NCI-H187 (cell line): ENCODE results near the gene ARHGAP45.

Experiments
- DNase-seq, 2 experiments: peaks; one replicate each; lab custom pipeline; 2025; lab: John Stamatoyannopoulos, UW

Gene ARHGAP45

DNA sequence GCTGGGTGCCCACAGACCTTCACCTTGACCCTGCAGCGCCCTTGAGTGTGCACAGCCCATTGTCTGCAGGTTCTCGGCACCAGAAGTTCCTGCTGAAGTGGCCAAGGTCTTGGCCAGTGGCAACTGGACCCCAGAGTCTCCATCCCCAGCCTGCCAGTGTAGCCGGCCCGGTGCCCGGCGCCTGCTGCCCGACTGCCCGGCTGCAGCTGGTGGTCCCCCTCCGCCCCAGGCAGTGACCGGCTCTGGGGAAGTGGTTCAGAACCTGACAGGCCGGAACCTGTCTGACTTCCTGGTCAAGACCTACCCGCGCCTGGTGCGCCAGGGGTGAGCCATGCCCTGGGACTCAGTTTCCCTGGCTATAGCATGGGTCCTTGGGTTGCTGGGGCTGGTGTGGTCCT is 11.9 kb upstream of the ARHGAP45 start:
- no peak for DNase-seq

DNA sequence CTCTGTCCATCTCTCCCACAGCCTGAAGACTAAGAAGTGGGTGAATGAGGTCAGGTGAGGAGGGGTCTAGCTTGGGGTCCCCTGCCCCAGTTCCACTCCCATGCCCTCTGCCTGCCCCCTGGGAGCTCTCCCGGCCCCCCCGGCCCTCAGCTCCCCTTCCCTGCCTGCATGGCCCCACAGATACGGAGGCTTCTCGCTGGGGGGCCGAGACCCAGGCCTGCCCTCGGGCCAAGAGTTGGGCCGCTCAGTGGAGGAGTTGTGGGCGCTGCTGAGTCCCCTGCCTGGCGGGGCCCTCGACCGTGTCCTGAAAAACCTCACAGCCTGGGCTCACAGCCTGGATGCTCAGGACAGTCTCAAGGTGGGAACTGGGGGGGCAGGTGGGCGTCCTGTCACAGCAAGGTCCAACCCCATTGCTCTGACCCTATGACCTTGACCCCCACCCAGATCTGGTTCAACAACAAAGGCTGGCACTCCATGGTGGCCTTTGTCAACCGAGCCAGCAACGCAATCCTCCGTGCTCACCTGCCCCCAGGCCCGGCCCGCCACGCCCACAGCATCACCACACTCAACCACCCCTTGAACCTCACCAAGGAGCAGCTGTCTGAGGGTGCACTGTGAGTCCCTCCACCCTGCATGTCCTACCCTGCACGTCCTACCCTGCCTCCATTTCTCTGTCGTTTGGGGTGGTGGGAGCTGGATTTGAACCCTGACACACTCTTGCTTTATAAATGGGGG is 10.9 kb upstream of the ARHGAP45 start:
- no peak for DNase-seq

DNA sequence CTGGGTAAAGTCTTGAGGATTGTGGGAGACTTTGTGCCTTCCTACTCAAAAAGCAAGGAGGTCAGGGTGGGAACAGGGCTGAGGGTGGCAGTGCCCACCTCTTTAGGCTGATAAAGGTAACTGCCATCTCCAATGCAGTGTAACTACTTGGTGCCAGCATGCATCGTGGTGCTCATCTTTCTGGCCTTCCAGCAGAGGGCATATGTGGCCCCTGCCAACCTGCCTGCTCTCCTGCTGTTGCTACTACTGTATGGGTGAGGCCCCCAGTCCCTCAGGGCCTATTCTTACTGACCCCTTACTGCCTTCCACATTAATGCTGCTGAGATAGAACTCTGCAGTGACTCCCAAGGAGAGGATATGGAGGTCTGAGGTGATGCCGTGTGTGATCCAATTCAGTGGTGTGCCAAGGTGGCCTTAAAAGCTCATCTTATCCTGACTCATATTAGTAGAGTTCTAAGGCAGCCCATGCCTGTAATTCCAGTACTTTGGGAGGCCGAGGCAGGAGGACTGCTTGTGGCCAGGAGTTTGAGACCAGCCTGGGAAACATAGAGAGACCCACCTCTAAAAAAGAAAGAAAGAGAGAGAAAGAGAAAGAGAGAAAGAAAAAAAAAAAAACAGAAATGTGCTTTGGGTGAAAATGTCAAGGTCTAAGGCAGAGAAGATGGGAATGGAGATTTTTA is 9.7 kb upstream of the ARHGAP45 start:
- peak in 1 of 2 experiments; percentile 18 for DNase-seq

DNA sequence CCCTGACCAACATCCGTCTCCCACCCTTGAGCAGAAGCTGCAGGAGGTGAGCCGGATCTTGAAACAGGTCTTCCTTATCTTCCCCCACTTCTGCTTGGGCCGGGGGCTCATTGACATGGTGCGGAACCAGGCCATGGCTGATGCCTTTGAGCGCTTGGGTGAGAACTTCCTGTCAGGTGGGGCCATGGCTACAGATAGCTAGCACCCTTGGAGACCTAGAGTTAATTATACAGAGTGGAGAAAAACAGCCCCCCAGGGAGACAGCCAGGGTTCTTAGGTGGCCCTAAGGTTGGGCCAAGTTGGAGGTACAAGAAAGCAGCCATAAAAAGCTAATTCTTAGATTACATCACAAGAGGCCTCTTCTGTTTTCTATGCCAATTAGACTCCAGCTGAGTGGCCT is 8.9 kb upstream of the ARHGAP45 start:
- DNase-seq = no peak

DNA sequence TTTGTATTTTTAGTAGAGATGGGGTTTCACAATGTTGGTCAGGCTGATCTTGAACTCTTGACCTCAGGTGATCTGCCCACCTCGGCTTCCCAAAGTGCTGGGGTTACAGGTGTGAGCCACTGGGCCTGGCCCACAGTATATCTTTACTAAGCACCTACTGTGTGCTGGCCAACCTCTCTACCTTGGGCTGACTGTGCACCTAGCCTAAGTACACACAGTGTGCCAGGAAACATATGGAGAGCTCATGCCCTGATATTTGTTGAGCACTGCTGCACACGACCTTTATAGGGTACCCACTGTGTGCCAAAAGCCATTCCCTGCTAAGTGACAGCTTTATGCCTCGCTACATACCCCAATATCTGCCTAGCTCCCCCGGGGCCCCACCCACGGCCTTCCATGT is 6.3 kb upstream of the ARHGAP45 start:
- no peak for DNase-seq

DNA sequence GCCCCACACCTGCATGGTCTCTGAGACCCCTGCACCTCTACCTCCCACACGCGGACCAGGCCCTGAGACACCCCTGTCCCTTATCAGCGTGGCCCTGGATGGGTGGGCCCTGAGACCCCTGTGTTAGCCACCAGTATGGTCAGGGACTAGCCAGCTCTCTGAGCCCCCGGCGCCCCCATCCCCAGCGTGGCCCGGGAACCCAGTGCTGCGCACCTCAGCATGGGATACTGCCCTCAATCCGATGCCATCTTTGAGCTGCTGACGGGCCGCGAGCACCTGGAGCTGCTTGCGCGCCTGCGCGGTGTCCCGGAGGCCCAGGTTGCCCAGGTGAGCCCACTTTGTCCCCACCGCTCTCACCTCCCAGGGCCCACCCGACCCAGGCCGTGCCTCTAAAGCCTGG is 5.0 kb upstream of the ARHGAP45 start:
- no peak for DNase-seq

DNA sequence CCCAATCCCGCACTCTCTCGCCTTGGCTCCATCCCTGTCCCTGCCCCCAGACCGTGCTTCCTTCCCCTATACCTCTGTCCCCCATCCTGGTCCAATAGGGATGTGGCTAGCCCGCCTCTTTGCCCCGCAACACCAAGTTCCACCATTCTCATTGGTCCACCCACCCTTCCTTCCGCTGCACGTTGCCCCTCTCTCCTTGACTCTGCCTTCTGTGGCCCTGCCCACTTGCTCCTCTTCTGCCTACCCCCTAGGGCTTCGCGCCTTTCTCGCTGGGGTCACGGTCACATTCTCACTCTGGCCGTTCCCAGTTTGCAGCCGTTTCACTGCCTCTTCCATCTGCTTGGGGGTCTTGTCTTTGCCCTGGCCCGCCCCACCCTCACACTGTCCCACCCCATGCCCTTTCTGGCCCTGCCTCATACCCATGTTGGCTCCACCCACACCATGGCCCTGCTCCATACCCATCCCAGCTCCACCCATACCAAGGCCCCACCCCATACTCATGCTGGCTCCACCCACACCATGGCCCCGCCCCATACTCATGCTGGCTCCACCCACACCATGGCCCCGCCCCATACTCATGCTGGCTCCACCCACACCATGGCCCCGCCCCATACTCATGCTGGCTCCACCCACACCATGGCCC is 4.5 kb upstream of the ARHGAP45 start:
- DNase-seq = no peak

DNA sequence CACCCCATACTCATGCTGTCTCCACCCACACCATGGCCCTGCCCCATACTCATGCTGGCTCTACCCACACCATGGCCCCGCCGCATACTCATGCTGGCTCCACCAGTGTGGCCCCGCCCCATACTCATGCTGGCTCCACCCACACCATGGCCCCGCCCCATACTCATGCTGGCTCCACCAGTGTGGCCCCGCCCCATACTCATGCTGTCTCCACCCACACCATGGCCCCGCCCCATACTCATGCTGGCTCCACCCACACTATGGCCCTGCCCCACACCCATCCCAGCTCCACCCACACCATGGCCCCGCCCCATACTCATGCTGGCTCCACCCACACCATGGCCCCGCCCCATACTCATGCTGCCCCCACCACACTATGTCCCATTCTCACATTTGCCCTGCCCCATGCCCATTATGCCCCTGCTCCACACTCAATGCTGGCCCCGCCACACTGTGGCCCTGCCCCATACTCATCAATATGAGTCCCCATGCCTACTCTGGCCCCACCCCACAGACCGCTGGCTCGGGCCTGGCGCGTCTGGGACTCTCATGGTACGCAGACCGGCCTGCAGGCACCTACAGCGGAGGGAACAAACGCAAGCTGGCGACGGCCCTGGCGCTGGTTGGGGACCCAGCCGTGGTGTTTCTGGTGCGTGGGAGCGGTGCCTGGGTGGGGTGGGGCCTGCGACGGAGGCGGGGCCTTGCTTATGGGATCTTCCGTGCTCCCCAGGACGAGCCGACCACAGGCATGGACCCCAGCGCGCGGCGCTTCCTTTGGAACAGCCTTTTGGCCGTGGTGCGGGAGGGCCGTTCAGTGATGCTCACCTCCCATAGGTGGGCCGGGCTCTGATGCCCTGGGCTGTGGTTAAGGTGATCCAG is 3.7 kb upstream of the ARHGAP45 start:
- DNase-seq = no peak

DNA sequence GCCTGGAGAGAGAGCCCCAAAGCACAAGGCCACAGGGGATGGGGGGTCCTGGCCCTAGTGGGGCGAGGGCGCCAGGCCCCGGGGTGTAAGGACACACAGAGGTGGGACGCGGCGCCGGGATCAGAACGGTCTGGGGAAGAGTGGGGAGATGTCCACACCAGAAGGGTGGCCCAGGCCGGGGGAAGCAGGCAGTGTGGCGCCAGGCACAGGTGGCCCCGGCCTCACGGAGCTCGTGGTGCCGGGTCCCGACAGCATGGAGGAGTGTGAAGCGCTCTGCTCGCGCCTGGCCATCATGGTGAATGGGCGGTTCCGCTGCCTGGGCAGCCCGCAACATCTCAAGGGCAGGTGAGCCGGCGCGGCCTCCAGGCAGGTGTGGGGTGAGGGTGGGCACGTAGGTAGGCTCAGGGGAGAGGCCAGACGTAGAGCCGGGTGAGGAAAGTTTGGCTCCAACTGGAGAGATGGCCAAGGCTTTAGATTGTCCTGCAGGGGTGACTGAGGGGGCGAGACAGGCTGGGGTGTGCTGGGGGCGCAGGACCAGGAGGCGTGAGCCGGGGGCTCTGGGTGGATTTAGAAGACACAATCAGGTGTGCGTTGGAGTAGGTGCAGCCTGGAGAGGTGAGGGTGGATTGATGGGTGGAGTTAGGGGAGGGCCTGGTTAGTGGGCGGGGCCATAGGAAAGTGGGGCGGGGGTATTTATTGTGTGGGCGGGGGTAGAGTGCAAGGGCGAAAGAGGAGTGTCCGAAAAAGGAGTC is 2.9 kb upstream of the ARHGAP45 start:
- no peak for DNase-seq

DNA sequence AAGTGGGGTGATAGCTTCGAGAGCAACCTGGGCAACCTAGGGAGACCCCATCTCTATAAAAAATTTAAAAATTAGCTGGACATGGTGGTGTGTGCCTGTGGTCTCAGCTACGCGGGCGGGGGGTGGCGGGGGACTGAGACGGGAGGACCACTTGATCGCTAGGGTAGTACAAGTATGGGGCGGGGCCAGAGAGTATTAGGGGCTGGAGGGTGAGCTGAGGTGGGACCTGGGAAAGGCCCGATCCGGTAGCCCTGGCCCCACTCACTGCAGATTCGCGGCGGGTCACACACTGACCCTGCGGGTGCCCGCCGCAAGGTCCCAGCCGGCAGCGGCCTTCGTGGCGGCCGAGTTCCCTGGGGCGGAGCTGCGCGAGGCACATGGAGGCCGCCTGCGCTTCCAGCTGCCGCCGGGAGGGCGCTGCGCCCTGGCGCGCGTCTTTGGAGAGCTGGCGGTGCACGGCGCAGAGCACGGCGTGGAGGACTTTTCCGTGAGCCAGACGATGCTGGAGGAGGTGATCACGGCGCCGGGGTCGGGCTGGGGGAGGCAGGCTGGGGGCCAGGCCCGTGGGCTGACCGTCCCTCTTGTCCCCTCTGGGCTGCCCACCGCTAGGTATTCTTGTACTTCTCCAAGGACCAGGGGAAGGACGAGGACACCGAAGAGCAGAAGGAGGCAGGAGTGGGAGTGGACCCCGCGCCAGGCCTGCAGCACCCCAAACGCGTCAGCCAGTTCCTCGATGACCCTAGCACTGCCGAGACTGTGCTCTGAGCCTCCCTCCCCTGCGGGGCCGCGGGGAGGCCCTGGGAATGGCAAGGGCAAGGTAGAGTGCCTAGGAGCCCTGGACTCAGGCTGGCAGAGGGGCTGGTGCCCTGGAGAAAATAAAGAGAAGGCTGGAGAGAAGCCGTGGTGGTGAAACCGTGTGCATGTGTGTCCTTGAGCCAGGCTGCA is 2.0 kb upstream of the ARHGAP45 start:
- no peak for DNase-seq

DNA sequence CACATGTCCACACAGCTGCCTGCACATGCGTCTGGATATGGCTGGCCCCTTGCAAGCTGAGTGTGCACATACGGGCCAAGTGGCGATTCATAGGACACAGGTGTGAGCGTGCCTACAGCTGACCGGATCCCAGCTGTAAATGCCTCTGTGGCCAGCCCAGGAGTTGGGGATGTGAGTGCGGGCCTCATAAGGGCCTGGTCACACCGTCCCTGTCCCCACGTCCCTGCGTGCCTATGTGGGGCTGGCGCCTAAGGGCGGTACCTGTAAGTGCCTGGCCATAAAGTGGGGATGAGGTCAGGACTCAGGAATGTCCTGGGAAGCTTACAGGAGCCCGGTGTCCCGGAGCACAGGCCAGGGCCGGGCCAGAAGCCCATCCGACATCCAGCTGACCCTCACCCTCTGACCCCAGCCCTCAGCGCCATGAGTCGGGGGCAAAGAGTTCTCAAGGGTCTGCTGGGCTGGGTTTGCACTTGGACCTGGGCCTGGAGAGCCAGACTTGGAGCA is 1.3 kb upstream of the ARHGAP45 start:
- DNase-seq = no peak

DNA sequence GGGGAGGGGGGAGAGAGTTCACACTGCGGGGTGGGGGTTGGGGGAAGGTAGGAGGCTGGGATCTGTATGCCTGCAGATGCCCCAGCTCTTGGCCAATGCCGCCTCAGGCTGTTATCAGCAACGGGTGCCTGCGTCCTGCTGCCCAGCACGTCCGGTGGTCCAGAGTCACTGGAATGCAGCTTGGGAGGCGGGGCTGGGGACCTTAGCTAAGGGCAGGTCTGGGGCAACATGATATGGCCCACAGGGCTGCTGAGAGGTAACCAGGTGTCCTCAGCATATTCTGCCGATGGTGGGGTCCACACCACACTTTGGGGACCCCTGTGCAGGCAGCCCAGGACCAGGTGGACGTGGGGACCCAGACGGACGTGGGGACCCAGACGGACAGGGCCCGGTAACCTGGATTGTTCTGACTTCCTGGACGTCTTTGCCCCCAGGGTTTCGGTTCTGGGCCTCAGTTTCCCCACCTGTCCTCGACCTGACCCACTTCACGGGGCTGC is 668 bp upstream of the ARHGAP45 start:
- no peak for DNase-seq

DNA sequence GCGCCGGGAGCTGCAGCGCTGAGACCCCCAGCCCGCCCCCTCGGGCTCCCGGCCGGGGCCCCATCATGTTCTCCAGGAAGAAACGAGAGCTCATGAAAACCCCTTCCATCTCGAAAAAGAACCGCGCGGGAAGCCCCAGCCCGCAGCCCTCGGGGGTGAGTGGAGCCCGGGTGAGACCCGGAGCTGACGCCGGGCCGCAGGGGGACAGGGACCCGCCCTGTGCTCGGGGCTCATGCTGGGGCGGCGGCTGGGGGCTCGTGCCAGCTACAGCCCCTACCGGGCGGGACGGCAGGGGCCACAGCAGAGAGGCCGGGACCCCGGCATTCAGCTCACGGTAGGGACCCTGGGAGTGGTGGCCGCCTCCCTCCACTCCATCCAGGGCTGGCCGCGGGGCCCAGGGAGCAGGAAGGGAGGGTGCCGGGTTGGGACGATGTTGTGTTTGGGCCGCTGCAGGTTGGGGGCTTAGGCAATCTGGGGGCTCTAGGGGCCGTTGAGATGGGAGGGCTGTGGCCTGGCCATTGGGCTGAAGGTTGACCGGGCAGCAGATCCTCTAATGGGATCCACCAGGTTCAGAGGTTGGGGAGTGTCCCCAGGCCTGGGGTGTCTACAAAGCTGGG is 482 bp downstream of the ARHGAP45 start:
- no peak for DNase-seq

DNA sequence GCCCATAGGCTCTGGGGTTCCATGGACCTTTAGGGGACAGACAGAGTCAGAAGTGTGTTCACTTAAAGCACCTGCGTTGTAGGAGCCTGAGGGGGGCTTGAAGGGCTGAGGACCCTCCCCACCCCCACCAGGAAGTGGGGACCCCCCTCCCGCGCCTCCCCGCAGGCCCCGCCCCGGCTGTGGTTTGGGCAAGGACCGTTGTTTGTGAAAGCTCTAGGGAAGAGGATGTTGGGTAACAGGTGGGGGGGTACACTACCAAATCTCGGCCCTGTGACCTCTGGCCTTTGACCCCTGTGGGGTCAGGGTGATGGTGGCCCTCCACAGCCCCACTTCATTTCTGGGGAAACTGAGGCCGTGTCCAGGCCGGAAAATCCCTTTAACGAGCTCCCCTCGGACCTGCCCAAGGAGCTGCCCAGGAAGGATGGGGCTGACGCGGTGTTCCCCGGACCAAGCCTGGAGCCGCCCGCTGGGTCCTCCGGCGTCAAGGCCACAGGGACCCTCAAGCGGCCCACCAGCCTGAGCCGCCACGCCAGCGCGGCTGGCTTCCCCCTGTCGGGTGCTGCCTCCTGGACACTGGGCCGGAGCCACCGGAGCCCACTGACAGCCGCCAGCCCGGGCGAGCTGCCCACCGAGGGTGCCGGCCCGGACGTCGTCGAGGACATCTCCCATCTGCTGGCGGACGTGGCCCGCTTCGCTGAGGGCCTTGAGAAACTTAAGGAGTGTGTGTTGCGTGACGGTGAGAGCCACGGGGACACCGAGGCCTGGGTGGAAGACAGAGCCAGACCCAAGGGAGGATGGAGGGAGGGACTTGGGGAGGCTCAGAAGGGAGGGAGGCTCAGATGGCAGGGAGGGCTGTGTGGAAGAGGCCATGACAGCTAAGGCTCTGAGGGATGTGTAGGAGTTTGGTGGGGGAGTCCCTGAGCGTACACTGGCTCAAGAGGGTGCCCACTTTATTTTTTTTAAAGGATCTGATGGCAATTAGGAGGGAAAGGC is 1.3 kb downstream of the ARHGAP45 start:
- no peak for DNase-seq

DNA sequence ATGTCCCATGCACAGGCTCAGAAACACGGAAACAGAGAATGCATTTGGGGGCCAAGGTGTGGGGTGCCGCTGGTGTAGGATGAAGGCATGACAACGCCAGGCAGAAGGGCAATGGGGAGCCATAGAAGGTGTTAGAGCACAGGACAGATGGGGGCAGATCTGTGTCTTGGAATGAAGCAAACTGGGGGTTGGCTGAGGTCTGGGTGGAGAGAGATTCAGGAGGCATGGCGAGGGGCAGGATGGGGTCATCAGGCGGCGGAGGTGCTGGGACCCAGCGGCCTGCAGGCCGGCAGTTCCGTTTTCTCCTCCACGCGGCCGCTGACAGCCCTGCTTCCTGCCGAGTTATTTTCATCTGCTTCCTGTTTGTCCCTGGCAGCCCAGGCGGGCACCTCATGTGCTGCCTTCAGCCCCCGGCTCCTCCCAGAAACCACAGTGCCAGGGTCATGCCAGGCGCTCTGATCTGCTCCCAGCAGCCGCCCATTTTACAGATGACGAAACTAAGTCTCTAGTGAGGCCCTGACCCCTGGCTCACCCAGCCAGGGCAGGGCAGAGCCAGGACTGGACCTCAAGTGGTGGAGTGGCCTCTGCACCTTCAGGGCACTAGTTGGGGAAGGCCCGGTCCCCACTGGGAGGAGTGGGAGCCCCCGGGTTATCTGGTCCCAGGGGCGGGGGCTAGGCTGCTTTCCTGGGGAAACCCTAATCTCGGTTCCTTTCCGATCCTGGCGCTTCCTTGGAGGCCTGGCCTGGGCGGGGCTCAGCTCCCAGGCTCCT is 2.2 kb downstream of the ARHGAP45 start:
- no peak for DNase-seq

DNA sequence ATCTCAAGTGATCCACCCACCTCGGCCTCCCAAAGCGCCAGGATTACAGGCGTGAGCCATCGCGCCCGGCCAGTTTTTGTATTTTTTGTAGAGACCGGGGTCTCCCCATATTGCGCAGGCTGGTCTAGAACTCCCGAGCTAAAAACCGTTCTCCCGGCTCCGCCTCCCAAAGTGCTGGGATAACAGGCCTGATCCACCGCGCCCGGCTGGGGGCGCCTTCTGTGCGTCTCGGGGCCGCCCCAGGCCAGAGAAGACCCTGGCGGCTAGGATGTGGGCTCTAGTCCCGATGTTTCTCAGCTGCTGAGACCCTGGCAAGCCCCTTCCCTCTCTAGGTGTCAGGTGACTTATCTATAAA is 3.6 kb downstream of the ARHGAP45 start:
- DNase-seq = no peak

DNA sequence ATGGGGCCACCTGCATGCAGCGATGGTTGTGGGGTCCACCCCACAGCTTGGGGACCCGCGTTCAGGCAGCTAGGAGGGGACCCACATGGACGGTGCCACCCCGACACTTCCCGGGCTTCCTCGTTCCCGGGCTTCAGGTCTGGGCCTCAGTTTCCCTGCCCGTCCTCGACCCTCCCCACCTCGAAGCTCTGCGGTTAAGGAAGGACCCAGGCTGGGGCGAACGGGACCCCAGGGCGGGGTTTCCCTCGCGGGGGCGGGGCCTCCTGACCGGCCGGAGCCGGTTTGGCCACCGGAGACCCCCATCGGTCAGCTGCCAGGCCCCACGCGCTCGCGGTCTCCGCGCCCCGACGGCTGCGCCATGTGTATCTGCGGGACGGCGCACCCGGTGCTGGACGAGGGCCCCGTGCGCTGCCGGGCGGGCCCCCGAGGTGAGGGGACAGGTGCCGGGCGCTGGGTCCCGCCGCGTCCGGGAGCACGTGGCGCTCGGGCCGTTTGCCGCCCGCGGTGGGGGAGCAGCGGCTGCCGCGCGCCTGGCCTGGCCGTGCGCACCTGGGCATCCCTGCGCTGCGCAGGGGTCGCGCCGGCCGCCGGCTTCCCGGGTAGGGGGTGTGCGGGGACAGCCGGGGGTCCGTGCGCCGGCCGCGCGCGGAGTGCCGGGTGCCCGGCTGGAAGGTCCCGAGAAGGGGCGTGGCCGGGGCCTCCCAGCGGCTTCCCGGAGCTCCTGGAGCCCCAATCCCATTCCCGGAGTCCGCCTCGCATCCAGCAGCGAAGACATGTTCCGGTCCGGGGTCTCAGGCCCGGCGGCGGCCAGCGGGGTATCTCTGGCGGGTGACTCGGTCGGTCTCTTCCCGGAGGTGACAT is 4.2 kb downstream of the ARHGAP45 start:
- DNase-seq = no peak
